ENCODE data around the gene DOK6. TPM values are rescaled to one million over a fixed set of nuclear protein-coding genes. Genes with fewer than 3 reads are reported as not detected.

Gene DOK6
- total RNA-seq, 1 experiment from 2014 or later = not detected

DNA sequence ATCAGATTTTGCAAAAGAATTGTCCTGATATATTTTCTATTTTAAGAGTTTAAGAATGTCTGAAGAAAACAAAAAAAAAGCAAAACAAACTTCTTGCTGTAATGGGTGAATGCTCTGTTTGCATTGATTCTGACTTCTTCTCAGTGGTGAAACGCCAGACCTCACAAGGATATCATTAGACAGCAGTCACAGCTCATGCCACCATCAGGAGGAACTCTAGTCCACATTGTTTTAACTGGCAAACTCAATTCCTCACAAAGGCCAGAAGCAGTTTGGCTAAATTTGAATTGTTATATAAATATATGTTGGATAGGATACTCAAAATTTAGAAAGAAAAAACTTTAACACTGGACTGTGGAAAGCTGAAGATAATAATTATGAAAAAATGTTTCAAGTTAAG is 89.4 kb downstream of the DOK6 start:
- no peaks in the 10 kb centered on the region for H3K4me1 ChIP-seq (ENCODE audit: low read length)
- no peaks in the 10 kb centered on the region for H3K36me3 ChIP-seq (ENCODE audit: insufficient read depth, low read length)
- H3K4me3 ChIP-seq (ENCODE audit: low read length) = no peak overlapping the region
- H3K27ac ChIP-seq (ENCODE audit: low read length) = no peak overlapping the region
- no peaks in the 10 kb centered on the region for H4K20me1 ChIP-seq (ENCODE audit: insufficient read depth, low read depth, low read length)
- no peak overlapping the region for H3K4me2 ChIP-seq (ENCODE audit: low read depth, low read length, poor library complexity, severe bottlenecking)
- H3K9me3 ChIP-seq (ENCODE audit: low read length) = no peaks in the 10 kb centered on the region
- H3K9ac ChIP-seq (ENCODE audit: low read length) = no peak overlapping the region
- no peaks in the 10 kb centered on the region for H3K9me2 ChIP-seq (replicated peaks; ENCODE audit: insufficient read depth, low read length)
- no peaks in the 10 kb centered on the region for H3K27me3 ChIP-seq (ENCODE audit: low read length)
- no peak for DNase-seq
- H3K79me2 ChIP-seq (ENCODE audit: low read length) = no peaks in the 10 kb centered on the region
- no peak overlapping the region for H2AFZ ChIP-seq (ENCODE audit: low read length)

DNA sequence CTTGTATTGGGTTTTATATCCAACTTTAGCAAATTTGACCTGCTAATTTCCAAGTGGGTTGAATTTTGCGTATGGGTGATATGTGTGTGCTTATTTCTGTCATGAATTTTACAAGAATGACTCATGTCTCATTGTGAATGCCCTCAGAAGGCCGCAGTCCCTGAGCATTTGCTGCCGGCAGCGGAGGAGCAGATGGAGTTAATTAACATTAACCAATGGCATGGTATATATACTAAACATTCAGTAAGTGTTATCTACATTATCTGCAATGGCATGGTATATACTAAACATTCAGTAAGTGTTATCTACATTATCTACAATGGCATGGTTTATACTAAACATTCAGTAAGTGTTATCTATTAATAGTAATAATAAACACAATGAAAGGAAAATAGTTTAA is 90.1 kb downstream of the DOK6 start:
- no peaks in the 10 kb centered on the region for H4K20me1 ChIP-seq (ENCODE audit: insufficient read depth, low read depth, low read length)
- H3K9me3 ChIP-seq (ENCODE audit: low read length) = no peaks in the 10 kb centered on the region; the same call in 1 of the 2 replicates
- no peak overlapping the region for H2AFZ ChIP-seq (ENCODE audit: low read length)
- no peak for DNase-seq
- H3K27me3 ChIP-seq (ENCODE audit: low read length) = no peaks in the 10 kb centered on the region
- no peaks in the 10 kb centered on the region for H3K4me1 ChIP-seq (ENCODE audit: low read length)
- no peak overlapping the region for H3K4me3 ChIP-seq (ENCODE audit: low read length)
- no peaks in the 10 kb centered on the region for H3K79me2 ChIP-seq (ENCODE audit: low read length)
- H3K27ac ChIP-seq (ENCODE audit: low read length) = no peak overlapping the region
- H3K9me2 ChIP-seq (replicated peaks; ENCODE audit: insufficient read depth, low read length) = no peaks in the 10 kb centered on the region
- no peaks in the 10 kb centered on the region for H3K36me3 ChIP-seq (ENCODE audit: insufficient read depth, low read length)
- H3K9ac ChIP-seq (ENCODE audit: low read length) = no peak overlapping the region
- H3K4me2 ChIP-seq (ENCODE audit: low read depth, low read length, poor library complexity, severe bottlenecking) = no peak overlapping the region

GRCh38 chr18:69491576-69491975 is 90.9 kb downstream of the DOK6 start:
- Histone ChIP-seq H2AFZ (ENCODE audit: low read length) (no peak overlapping the region), H3K9me3 (ENCODE audit: low read length) (no peaks in the 10 kb centered on the region; the same call in 1 of the 2 replicates), H3K4me2 (ENCODE audit: low read depth, low read length, poor library complexity, severe bottlenecking) (no peak overlapping the region), H3K4me1 (ENCODE audit: low read length) (no peaks in the 10 kb centered on the region), H3K9me2 (replicated peaks; ENCODE audit: insufficient read depth, low read length) (no peaks in the 10 kb centered on the region), H3K9ac (ENCODE audit: low read length) (no peak overlapping the region), H3K36me3 (ENCODE audit: insufficient read depth, low read length) (no peaks in the 10 kb centered on the region), H4K20me1 (ENCODE audit: insufficient read depth, low read depth, low read length) (no peaks in the 10 kb centered on the region), H3K27me3 (ENCODE audit: low read length) (no peaks in the 10 kb centered on the region), H3K4me3 (ENCODE audit: low read length) (no peak overlapping the region), H3K79me2 (ENCODE audit: low read length) (no peaks in the 10 kb centered on the region), H3K27ac (ENCODE audit: low read length) (no peak overlapping the region)
- no peak for DNase-seq

DNA sequence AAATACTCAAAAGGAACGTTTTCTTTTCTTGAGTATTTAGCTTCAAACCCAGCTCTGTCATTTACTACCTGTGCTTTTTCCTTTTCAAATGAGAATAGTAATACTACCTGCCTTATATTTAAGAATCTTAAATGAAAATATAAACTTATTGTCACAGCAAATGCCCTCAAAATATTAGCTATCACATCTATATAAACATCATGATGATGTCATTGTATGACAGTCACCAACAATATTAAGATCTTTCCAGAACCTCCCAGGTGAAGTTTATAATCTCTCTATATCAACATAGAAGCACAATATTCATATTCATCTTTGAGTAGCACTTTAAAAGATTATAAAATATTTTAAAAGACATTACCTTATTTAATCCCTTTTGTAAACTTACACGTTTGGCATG is 92.2 kb downstream of the DOK6 start:
- Histone ChIP-seq H2AFZ (ENCODE audit: low read length) (no peak overlapping the region), H3K9me2 (replicated peaks; ENCODE audit: insufficient read depth, low read length) (no peaks in the 10 kb centered on the region), H3K79me2 (ENCODE audit: low read length) (no peaks in the 10 kb centered on the region), H3K9ac (ENCODE audit: low read length) (no peak overlapping the region), H3K36me3 (ENCODE audit: insufficient read depth, low read length) (no peaks in the 10 kb centered on the region), H4K20me1 (ENCODE audit: insufficient read depth, low read depth, low read length) (no peaks in the 10 kb centered on the region), H3K27me3 (ENCODE audit: low read length) (no peaks in the 10 kb centered on the region), H3K4me2 (ENCODE audit: low read depth, low read length, poor library complexity, severe bottlenecking) (no peak overlapping the region), H3K4me1 (ENCODE audit: low read length) (no peaks in the 10 kb centered on the region), H3K9me3 (ENCODE audit: low read length) (no peaks in the 10 kb centered on the region; the same call in 1 of the 2 replicates), H3K27ac (ENCODE audit: low read length) (no peak overlapping the region), H3K4me3 (ENCODE audit: low read length) (no peak overlapping the region)
- no peak for DNase-seq

DNA sequence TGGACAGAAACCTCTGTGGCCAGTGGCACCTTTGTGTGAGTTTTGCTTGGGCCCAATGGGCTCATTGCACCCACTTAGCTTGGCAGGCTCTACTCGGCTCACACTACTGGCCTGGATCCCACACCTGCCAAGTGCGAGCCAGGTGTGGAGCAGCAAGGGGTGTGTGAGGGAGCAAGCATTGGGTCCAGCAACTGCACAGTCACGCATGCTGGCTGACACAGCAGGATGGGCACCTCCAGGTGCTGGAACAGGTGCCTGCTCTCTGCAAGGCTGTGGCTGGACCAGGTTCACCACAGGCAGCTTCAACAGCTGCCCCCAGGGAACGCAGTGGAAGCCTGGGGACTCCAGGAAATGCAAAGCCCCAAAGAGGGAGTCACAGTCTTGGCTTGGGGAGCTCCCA is 94.2 kb downstream of the DOK6 start:
- no peaks in the 10 kb centered on the region for H3K79me2 ChIP-seq (ENCODE audit: low read length)
- no peaks in the 10 kb centered on the region for H3K36me3 ChIP-seq (ENCODE audit: insufficient read depth, low read length)
- no peaks in the 10 kb centered on the region for H4K20me1 ChIP-seq (ENCODE audit: insufficient read depth, low read depth, low read length)
- no peaks in the 10 kb centered on the region for H3K27me3 ChIP-seq (ENCODE audit: low read length)
- H3K4me1 ChIP-seq (ENCODE audit: low read length) = no peaks in the 10 kb centered on the region
- no peak overlapping the region for H3K27ac ChIP-seq (ENCODE audit: low read length)
- H3K9ac ChIP-seq (ENCODE audit: low read length) = no peak overlapping the region
- no peaks in the 10 kb centered on the region for H3K9me2 ChIP-seq (replicated peaks; ENCODE audit: insufficient read depth, low read length)
- no peak overlapping the region for H2AFZ ChIP-seq (ENCODE audit: low read length)
- DNase-seq = no peak
- no peak overlapping the region for H3K4me2 ChIP-seq (ENCODE audit: low read depth, low read length, poor library complexity, severe bottlenecking)
- H3K9me3 ChIP-seq (ENCODE audit: low read length) = no peaks in the 10 kb centered on the region; the same call in 1 of the 2 replicates
- no peak overlapping the region for H3K4me3 ChIP-seq (ENCODE audit: low read length)

GRCh38 chr18:69495338-69495737 is 94.7 kb downstream of the DOK6 start:
- H2AFZ ChIP-seq (ENCODE audit: low read length) = no peak overlapping the region
- no peak overlapping the region for H3K27ac ChIP-seq (ENCODE audit: low read length)
- DNase-seq = peak; percentile 57
- H3K4me2 ChIP-seq (ENCODE audit: low read depth, low read length, poor library complexity, severe bottlenecking) = no peak overlapping the region
- no peak overlapping the region for H3K9ac ChIP-seq (ENCODE audit: low read length)
- H3K9me3 ChIP-seq (ENCODE audit: low read length) = no peaks in the 10 kb centered on the region; the same call in 1 of the 2 replicates
- no peaks in the 10 kb centered on the region for H3K9me2 ChIP-seq (replicated peaks; ENCODE audit: insufficient read depth, low read length)
- H4K20me1 ChIP-seq (ENCODE audit: insufficient read depth, low read depth, low read length) = no peaks in the 10 kb centered on the region
- H3K27me3 ChIP-seq (ENCODE audit: low read length) = no peaks in the 10 kb centered on the region
- H3K4me1 ChIP-seq (ENCODE audit: low read length) = no peaks in the 10 kb centered on the region
- H3K36me3 ChIP-seq (ENCODE audit: insufficient read depth, low read length) = no peaks in the 10 kb centered on the region
- no peak overlapping the region for H3K4me3 ChIP-seq (ENCODE audit: low read length)
- H3K79me2 ChIP-seq (ENCODE audit: low read length) = no peaks in the 10 kb centered on the region

DNA sequence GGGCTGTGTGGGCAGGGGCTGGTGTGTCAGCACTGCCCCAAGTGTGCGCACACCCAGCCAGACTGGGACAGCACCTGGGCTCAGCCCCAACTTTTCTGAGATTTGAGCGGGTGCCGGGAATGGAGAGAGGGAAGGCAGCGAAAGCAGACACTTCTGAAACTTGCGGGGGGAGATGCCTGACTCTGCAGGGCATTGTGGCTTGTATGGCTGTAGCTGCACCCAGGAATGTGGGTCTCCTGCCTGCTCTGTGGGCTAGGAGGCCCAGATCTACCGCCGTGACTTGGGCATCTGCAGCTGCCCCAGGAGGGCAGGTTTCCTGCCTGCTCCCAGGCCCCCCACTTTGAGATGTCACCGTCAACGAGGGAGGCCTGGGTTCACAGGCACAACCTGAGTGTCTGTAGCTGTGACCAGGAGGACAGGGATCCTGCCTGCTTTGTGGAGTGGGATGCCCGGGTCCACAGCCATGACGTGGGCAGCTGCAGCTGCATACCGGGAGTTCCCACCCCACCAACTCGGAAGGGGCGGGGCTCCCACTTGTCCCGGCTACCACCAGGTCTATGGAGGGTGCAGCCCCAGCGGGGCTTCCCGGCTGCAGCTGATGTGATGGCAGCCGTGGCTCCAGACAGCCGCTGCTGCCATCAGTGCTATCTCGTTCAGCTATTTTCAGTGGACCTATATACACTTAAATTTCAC is 95.3 kb downstream of the DOK6 start:
- Histone ChIP-seq H2AFZ (ENCODE audit: low read length) (no peak overlapping the region), H3K4me3 (ENCODE audit: low read length) (no peak overlapping the region), H3K36me3 (ENCODE audit: insufficient read depth, low read length) (no peaks in the 10 kb centered on the region), H3K79me2 (ENCODE audit: low read length) (no peaks in the 10 kb centered on the region), H3K27me3 (ENCODE audit: low read length) (no peaks in the 10 kb centered on the region), H3K27ac (ENCODE audit: low read length) (no peak overlapping the region), H3K4me2 (ENCODE audit: low read depth, low read length, poor library complexity, severe bottlenecking) (no peak overlapping the region), H3K4me1 (ENCODE audit: low read length) (no peaks in the 10 kb centered on the region), H4K20me1 (ENCODE audit: insufficient read depth, low read depth, low read length) (no peaks in the 10 kb centered on the region), H3K9ac (ENCODE audit: low read length) (no peak overlapping the region), H3K9me2 (replicated peaks; ENCODE audit: insufficient read depth, low read length) (no peaks in the 10 kb centered on the region), H3K9me3 (ENCODE audit: low read length) (no peaks in the 10 kb centered on the region; the same call in 1 of the 2 replicates)
- DNase-seq = no peak

GRCh38 chr18:69518989-69519388 is 118.3 kb downstream of the DOK6 start:
- no peak overlapping the region for H2AFZ ChIP-seq (ENCODE audit: low read length)
- H3K27ac ChIP-seq (ENCODE audit: low read length) = no peak overlapping the region
- no peaks in the 10 kb centered on the region for H3K9me3 ChIP-seq (ENCODE audit: low read length)
- H4K20me1 ChIP-seq (ENCODE audit: insufficient read depth, low read depth, low read length) = no peaks in the 10 kb centered on the region
- H3K4me1 ChIP-seq (ENCODE audit: low read length) = no peaks in the 10 kb centered on the region
- H3K4me3 ChIP-seq (ENCODE audit: low read length) = no peak overlapping the region
- DNase-seq = no peak
- H3K27me3 ChIP-seq (ENCODE audit: low read length) = no peaks in the 10 kb centered on the region; the same call in 1 of the 2 replicates
- no peak overlapping the region for H3K4me2 ChIP-seq (ENCODE audit: low read depth, low read length, poor library complexity, severe bottlenecking)
- no peaks in the 10 kb centered on the region for H3K79me2 ChIP-seq (ENCODE audit: low read length)
- no peaks in the 10 kb centered on the region for H3K36me3 ChIP-seq (ENCODE audit: insufficient read depth, low read length)
- H3K9ac ChIP-seq (ENCODE audit: low read length) = no peak overlapping the region
- no peaks in the 10 kb centered on the region for H3K9me2 ChIP-seq (replicated peaks; ENCODE audit: insufficient read depth, low read length)
